IPS-18a (cell line): ENCODE results near the gene PRAME.
"Not testable (repeated sequence)": the region's sequence is repeated elsewhere in the genome, so short reads cannot be mapped to it uniquely, and the experiment has no call there.

Experiments used
- H3K27ac ChIP-seq: one replicate; pipeline ENCODE4 v1.5.1; 2013; ENCODE audit warnings: low read length
- H3K27me3 ChIP-seq: one replicate; pipeline ENCODE4 v1.6.1; 2013; ENCODE audit warnings: mild to moderate bottlenecking, low read length; ENCODE audit not compliant: control insufficient read depth, insufficient read depth
- H3K36me3 ChIP-seq: one replicate; pipeline ENCODE4 v1.6.1; 2013; ENCODE audit warnings: low read depth, low read length; ENCODE audit not compliant: control insufficient read depth
- H3K4me1 ChIP-seq: one replicate; pipeline ENCODE4 v1.6.1; 2013; ENCODE audit warnings: low read depth, low read length; ENCODE audit not compliant: control insufficient read depth
- H3K4me3 ChIP-seq: one replicate; pipeline ENCODE4 v1.5.1; 2013; ENCODE audit warnings: low read length
- H3K9ac ChIP-seq: one replicate; pipeline ENCODE4 v1.6.1; 2013; ENCODE audit warnings: mild to moderate bottlenecking, low read length, moderate library complexity
- H3K9me3 ChIP-seq: one replicate; pipeline ENCODE4 v1.6.1; 2013; ENCODE audit warnings: low read depth, low read length; ENCODE audit not compliant: control insufficient read depth

PRAME gene

DNA sequence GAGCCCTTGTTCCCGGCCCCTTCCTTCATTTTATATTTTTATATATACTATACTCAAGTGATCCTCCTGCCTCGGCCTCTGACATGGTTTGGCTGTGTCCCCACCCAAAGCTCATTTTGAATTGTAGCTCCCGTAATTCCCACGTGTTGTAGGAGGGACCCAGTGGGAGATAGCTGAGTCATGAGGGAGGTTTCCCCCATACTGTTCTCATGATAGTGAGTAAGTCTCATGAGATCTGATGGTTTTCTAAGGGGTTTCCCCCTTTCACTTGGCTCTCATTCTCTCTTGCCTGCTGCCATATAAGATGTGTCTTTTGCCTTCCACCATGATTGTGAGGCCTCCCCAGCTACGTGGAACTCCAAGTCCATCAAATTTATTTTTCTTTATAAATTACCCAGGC is 31.8 kb downstream of the PRAME start:
- peaks cover 33% of the 10 kb centered on the region for H3K27me3 ChIP-seq
- no peak overlapping the region for H3K9ac ChIP-seq
- H3K36me3 ChIP-seq: no peaks in the 10 kb centered on the region
- H3K27ac ChIP-seq: no peak overlapping the region
- no peaks in the 10 kb centered on the region for H3K9me3 ChIP-seq
- H3K4me3 ChIP-seq: no peak overlapping the region
- no peaks in the 10 kb centered on the region for H3K4me1 ChIP-seq

DNA sequence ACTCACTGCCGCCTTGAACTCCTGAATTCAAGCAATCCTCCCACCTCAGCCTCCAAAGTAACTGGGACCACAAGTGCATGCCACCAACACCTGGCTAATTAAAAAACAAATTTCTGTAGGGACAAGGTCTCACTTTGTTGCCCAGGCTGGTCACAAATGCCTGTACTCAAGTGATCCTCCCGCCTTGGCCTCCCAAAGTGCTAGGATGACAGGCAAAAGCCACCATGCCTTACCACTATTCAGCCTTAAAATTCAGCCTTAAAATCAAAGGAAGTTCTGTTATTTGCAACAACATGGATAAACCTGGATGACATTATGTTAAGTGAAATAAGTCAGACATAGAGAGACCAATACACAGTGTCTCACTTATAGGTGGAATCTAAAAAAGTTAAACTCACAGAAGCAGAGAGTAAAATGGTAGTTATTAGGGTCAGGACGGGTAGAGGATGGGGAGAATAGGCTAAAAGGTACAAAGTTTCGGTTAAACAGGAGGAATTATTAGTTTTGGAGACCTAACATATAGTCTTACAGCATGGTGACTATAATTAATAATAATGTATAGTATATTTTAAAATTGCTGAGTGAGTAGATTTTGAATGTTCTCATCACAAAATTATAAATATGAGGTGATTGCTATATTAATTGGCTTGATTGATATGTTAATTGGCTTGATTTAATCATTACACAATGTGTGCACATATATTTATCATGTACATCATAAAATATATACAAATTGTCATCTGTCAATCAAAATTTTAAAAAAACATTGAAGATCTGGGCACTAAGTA is 32.7 kb downstream of the PRAME start:
- H3K9ac ChIP-seq: no peak overlapping the region
- no peak overlapping the region for H3K27ac ChIP-seq
- H3K36me3 ChIP-seq: no peaks in the 10 kb centered on the region
- H3K4me1 ChIP-seq: no peaks in the 10 kb centered on the region
- no peaks in the 10 kb centered on the region for H3K9me3 ChIP-seq
- H3K4me3 ChIP-seq: no peak overlapping the region
- peaks cover 39% of the 10 kb centered on the region for H3K27me3 ChIP-seq

DNA sequence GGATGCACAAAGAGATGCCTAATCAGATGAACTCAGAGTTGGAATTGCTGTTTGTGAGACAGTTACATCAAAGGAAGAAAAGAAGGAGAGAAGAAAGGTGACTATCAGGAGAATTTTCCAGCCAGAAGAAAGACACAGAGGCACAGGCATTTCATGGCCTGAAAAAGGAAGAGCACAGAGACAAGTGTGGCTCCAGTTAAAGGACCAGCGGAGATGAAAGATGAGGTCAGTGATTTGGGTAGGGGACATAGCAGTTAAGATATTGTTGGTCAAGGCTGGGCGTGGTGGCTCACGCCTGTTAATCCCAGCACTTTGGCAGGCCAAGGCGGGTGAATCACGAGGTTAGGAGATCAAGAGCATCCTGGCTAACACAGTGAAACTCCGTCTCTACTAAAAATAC is 35.6 kb downstream of the PRAME start:
- peaks cover 58% of the 10 kb centered on the region for H3K27me3 ChIP-seq
- no peak overlapping the region for H3K9ac ChIP-seq
- no peaks in the 10 kb centered on the region for H3K9me3 ChIP-seq
- no peak overlapping the region for H3K27ac ChIP-seq
- peaks cover 4% of the 10 kb centered on the region for H3K4me1 ChIP-seq
- no peaks in the 10 kb centered on the region for H3K36me3 ChIP-seq
- no peak overlapping the region for H3K4me3 ChIP-seq

DNA sequence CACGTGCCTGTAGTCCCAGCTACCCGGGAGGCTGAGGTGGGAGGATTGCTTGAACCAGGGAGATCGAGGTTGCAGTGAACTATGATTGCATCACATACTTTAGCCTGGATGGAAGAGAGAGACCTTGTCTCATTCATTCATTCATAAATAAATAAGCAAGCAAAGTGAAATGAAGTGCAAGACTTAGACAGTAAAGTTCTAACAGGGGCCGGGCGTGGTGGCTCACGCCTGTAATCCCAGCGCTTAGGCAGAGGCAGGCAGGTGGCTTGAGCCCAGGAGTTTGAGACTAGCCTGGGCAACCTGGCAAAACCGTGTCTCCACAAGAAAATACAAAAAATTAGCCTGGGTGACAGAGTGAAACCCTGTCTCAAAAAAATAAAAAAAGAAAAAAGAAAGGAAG is 37.4 kb downstream of the PRAME start:
- H3K4me3 ChIP-seq: no peak overlapping the region
- H3K9ac ChIP-seq: no peak overlapping the region
- H3K27ac ChIP-seq: no peak overlapping the region
- H3K9me3 ChIP-seq: no peaks in the 10 kb centered on the region
- H3K27me3 ChIP-seq: peaks cover 65% of the 10 kb centered on the region
- no peaks in the 10 kb centered on the region for H3K36me3 ChIP-seq
- peaks cover 4% of the 10 kb centered on the region for H3K4me1 ChIP-seq

DNA sequence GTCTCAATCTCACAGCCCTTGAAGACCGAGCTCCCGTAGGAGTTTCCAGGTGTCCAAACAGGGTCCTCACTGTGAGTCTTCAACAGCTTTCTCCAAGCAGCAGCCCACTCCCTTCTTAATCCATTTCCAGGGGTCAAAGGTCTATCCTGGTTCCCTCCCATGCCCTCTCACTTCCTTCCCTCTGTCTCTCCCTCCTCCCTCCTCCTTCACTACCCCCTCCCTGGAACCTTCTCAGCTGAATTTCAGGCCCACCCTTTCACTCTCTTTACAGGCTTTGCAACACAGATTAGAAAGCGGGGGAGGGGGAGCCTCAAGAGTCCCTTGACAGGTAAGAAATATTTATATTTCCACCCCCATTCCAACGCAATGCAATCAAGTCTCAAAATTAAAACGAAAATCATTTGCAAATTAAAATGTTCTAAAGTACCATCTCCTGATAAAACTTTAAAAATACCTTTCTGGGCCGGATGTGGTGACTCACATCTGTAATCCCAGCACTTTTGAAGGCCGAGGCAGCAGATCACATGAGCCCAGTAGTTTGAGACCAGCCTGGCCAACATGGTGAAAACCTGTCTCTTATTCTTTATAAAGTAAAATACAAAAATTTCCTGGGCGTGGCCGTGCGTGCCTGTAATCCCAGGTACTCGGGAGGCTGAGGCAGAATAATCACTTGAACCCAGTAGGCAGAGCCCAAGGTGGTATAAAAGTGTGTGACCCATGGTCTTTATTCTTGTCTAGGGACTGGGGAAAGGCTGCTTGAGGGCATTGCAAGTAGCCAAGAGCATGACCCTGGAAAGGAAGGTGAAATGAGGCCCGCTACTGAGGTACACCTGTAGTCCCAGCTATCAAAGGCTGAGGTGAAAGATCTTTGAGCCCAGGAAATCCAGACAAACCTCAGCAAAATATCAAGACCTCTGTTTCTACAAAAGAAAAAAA is 38.1 kb downstream of the PRAME start:
- Histone ChIP-seq H3K9ac (no peak overlapping the region), H3K9me3 (no peaks in the 10 kb centered on the region), H3K27ac (no peak overlapping the region), H3K36me3 (no peaks in the 10 kb centered on the region), H3K4me3 (no peak overlapping the region), H3K4me1 (peaks cover 4% of the 10 kb centered on the region), H3K27me3 (peaks cover 68% of the 10 kb centered on the region)

DNA sequence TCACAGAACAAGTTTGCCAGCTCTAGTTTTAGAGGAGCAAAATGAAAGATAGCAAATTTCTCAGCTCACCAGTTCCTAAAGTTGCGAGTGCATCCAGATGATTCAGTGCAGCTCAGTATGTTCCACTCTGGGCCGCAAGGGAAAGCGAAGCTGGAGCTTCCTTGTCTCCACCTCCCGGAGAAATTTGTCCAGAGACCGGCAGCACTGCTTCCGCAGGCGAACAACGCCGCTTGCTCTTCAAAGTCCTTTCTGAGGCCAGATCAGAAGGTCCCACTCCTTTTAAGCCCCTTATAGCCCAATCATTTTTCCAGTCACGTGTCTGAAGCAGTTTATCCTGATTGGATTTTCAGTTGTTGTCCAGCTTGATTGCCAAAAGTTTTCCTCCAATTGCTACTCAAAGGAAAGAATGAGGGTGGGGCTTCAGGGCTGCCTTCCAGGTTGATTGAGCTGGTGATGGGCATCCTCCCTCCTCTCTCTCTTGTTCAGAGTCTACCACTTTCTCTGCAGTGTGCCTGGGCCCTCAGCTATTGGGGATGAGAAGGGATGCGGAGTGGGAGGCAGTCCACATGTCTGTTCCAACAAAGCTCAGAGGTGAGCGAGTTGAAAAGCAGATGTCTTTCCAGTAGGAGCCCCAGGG is 38.9 kb downstream of the PRAME start, which contains the start of gene ZNF280A:
TSS of gene ZNF280A (minus strand) at position 251 of the 637 bp plus-strand sequence. CDS start 4,640 bp downstream, outside the sequence.
- no peak within 1 kb of the TSS for H3K27ac ChIP-seq
- no peaks in the 10 kb centered on the region for H3K9me3 ChIP-seq
- no peak within 1 kb of the TSS for H3K4me3 ChIP-seq
- peaks cover 67% of the 10 kb centered on the region for H3K27me3 ChIP-seq
- no peaks in the 10 kb centered on the region for H3K36me3 ChIP-seq
- peaks cover 4% of the 10 kb centered on the region for H3K4me1 ChIP-seq
- H3K9ac ChIP-seq: no peak within 1 kb of the TSS

DNA sequence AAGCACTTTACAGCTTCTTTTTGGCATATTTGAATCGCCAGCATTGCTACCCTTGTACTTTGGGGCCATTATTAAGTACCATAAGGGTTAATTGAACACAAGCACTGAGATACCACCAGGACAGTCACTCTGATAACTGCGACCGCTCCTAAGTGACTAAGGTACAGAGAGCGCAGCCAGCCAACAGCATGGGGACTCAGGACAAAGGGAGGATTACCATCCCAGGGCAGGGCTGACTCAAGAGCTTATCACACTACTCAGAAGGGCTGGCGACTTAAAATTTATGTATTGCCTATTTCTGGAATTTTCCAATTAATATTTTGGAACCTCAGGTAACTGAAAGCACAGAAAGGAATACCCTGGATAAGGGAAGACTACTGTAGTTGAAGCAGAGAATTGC is 39.5 kb downstream of the PRAME start:
- no peaks in the 10 kb centered on the region for H3K36me3 ChIP-seq
- H3K27ac ChIP-seq: no peak overlapping the region
- H3K27me3 ChIP-seq: peaks cover 67% of the 10 kb centered on the region
- no peak overlapping the region for H3K4me3 ChIP-seq
- peaks cover 4% of the 10 kb centered on the region for H3K4me1 ChIP-seq
- H3K9me3 ChIP-seq: no peaks in the 10 kb centered on the region
- no peak overlapping the region for H3K9ac ChIP-seq

DNA sequence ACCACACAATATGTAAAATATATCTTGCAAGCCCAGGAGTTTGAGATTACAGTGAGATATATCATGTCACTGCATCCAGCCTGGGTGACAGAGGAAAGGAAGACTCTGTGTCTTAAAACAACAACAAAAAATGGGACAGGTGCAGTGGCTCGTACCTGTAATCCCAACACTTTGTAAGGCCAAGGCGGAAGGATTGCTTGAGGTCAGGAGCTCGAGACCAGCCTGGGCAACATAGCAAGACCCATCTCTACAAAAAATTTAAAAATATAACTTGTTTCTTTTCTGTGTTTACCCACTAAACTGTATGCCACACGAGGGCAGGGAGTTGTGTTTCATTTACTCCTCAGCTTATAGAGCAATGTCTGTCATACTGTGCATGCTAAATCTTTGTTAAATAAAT is 42.1 kb downstream of the PRAME start:
- no peak overlapping the region for H3K9ac ChIP-seq
- H3K36me3 ChIP-seq: no peaks in the 10 kb centered on the region
- H3K27ac ChIP-seq: no peak overlapping the region
- H3K9me3 ChIP-seq: no peaks in the 10 kb centered on the region
- no peak overlapping the region for H3K4me3 ChIP-seq
- H3K27me3 ChIP-seq: peaks cover 73% of the 10 kb centered on the region
- H3K4me1 ChIP-seq: peaks cover 4% of the 10 kb centered on the region

DNA sequence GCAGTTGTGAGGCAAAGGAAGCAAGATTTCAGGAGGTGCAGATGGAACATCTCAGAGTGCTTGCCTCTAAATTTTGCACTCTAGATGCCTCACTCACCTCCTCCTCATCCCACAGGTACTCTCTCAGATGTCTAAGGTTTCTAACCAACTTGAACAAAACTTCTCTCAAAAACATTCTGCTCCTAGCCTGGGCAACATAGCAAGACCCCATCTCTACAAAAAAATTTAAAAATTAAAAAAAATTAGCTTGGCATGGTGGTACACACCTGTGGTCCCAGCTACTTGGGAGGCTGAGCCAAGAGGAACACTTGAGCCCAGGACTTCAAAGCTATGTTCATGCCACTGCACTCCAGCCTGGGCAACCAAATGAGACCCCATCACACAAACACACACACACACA is 43.2 kb downstream of the PRAME start:
- Histone ChIP-seq H3K27me3 (peaks cover 70% of the 10 kb centered on the region), H3K9ac (no peak overlapping the region), H3K9me3 (no peaks in the 10 kb centered on the region), H3K36me3 (no peaks in the 10 kb centered on the region), H3K4me3 (no peak overlapping the region), H3K27ac (no peak overlapping the region), H3K4me1 (peaks cover 4% of the 10 kb centered on the region)

DNA sequence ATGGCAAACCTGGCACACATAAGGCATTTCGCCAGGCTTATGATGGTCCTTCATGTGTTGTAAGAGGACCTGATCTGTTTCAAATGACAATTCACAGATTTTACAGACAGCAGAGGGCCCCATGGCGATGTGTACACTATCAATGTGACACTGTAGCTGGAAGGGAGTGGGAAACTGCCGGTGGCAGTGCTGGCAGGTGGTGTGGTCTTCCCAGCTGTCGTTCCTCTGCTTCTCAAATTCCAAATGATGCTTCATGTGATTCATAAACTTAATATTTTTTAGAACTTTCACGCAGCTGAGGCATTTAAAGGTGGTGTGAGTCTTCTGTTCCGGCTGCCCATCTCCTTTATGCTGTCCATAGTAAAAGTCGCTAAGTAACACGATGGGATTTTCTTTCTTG is 44.6 kb downstream of the PRAME start:
- H3K27ac ChIP-seq, H3K4me1 ChIP-seq, H3K9ac ChIP-seq, H3K9me3 ChIP-seq, H3K36me3 ChIP-seq, H3K4me3 ChIP-seq: not testable (repeated sequence)
- H3K27me3 ChIP-seq: peaks cover 55% of the 10 kb centered on the region

DNA sequence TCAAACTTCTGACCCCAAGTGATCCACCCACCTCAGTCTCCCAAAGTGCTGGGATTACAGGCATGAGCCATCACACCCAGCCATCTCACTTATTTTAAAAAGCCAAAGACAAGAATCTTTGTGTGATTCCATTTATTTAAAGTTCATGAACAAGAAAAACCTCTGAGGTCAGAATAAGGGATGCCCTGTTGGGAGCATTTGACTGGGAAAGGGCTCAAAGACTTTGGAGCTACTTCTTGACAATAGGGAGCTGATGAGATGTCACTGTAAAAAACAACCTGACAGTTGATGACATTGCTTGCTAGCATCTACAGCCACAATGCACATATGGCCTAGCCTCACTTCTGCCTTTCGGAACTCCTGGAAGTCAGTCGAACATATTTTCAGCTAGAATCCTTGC is 45.4 kb downstream of the PRAME start:
- Histone ChIP-seq H3K9ac (no peak overlapping the region), H3K36me3 (no peaks in the 10 kb centered on the region), H3K27me3 (peaks cover 55% of the 10 kb centered on the region), H3K4me3 (no peak overlapping the region), H3K4me1 (no peaks in the 10 kb centered on the region), H3K9me3 (no peaks in the 10 kb centered on the region), H3K27ac (no peak overlapping the region)
